Loucy (cell line): ENCODE measurements around the gene HNRNPDL.

Experiments used
- H2AFZ ChIP-seq: fragments of 200-600 bp; sonication (generic); 2 replicates; pipeline ENCODE4 v1.6.0; 2016; ENCODE audit warnings: antibody characterized with exemption, mild to moderate bottlenecking, low read length, moderate library complexity
- H3F3A ChIP-seq: fragments of 200-600 bp; 2 replicates; pipeline ENCODE4 v1.6.0; 2016; ENCODE audit warnings: antibody characterized with exemption, low read depth, mild to moderate bottlenecking
- H3K27me3 ChIP-seq: fragments of 200-600 bp; sonication (generic); 2 replicates; pipeline ENCODE4 v1.6.1; 2014; ENCODE audit warnings: low read length, mild to moderate bottlenecking; ENCODE audit not compliant: insufficient read depth, poor library complexity, severe bottlenecking
- H3K36me3 ChIP-seq: fragments of 200-600 bp; sonication (generic); 2 replicates; pipeline ENCODE4 v1.6.1; 2016; ENCODE audit warnings: low read length; ENCODE audit not compliant: insufficient read depth
- H3K4me1 ChIP-seq: fragments of 200-600 bp; sonication (generic); 2 replicates; pipeline ENCODE4 v1.5.1; 2014; ENCODE audit warnings: low read length, mild to moderate bottlenecking; ENCODE audit not compliant: insufficient read depth, poor library complexity, severe bottlenecking
- H3K4me2 ChIP-seq: fragments of 200-600 bp; sonication (generic); 2 replicates; pipeline ENCODE4 v1.6.0; 2014; ENCODE audit warnings: antibody characterized with exemption, low read length, low read depth, mild to moderate bottlenecking; ENCODE audit not compliant: poor library complexity, severe bottlenecking
- H3K4me3 ChIP-seq: fragments of 200-600 bp; sonication (generic); 2 replicates; pipeline ENCODE4 v1.5.1; 2014; ENCODE audit warnings: low read length, mild to moderate bottlenecking, mixed read lengths; ENCODE audit not compliant: poor library complexity, severe bottlenecking
- H3K79me2 ChIP-seq: fragments of 200-600 bp; sonication (generic); 2 replicates; pipeline ENCODE4 v1.6.1; 2014; ENCODE audit warnings: low read length; ENCODE audit not compliant: insufficient read depth
- H3K9ac ChIP-seq: fragments of 200-600 bp; sonication (generic); 2 replicates; pipeline ENCODE4 v1.6.0; 2014; ENCODE audit warnings: mild to moderate bottlenecking, low read depth, low read length, moderate library complexity; ENCODE audit not compliant: poor library complexity, severe bottlenecking
- H3K9me2 ChIP-seq: fragments of 200-600 bp; sonication (generic); replicated peaks from 2 replicates; pipeline ENCODE4 v1.6.1; 2016; ENCODE audit warnings: low read depth, low read length, mixed read lengths
- H3K9me3 ChIP-seq: fragments of 200-600 bp; sonication (generic); 2 replicates; pipeline ENCODE4 v1.6.1; 2014; ENCODE audit warnings: mild to moderate bottlenecking, antibody characterized with exemption, low read length, low read depth; ENCODE audit not compliant: insufficient read depth
- H4K20me1 ChIP-seq: fragments of 200-600 bp; sonication (generic); 2 replicates; pipeline ENCODE4 v1.6.0; 2014; ENCODE audit warnings: antibody characterized with exemption, low read length, mild to moderate bottlenecking; ENCODE audit not compliant: insufficient read depth, poor library complexity, severe bottlenecking
- CTCF ChIP-seq: fragments of 200-600 bp; sonication (generic); conservative IDR thresholded peaks from 2 replicates; pipeline ENCODE4 v1.5.1; 2014; ENCODE audit warnings: mild to moderate bottlenecking, antibody characterized with exemption, low read length
- EZH2phosphoT487 ChIP-seq: fragments of 200-600 bp; IDR thresholded peaks from 2 replicates; pipeline ENCODE4 v1.6.1; 2018; ENCODE audit warnings: antibody characterized with exemption, mild to moderate bottlenecking, moderate library complexity, borderline replicate concordance

HNRNPDL gene

GRCh38 chr4:82467471-82467870 is 37.2 kb upstream of the HNRNPDL start:
- TF ChIP-seq CTCF = no peak
- TF ChIP-seq EZH2phosphoT487 = no peak
- no peaks in the 10 kb centered on the region for H4K20me1 ChIP-seq
- H3K9me2 ChIP-seq = no peaks in the 10 kb centered on the region
- no peaks in the 10 kb centered on the region for H3K9me3 ChIP-seq
- peaks cover 10% of the 10 kb centered on the region; the same call in 1 of the 2 replicates for H3K36me3 ChIP-seq
- no peaks in the 10 kb centered on the region for H3K79me2 ChIP-seq
- no peaks in the 10 kb centered on the region for H3K4me1 ChIP-seq
- H3F3A ChIP-seq = no peaks in the 10 kb centered on the region
- no peaks in the 10 kb centered on the region for H3K27me3 ChIP-seq
- no peak overlapping the region for H2AFZ ChIP-seq
- no peak overlapping the region for H3K4me3 ChIP-seq
- no peak overlapping the region for H3K4me2 ChIP-seq
- no peak overlapping the region for H3K9ac ChIP-seq

GRCh38 chr4:82463221-82463620 is 33.0 kb upstream of the HNRNPDL start:
- Histone ChIP-seq H3K9ac (no peak overlapping the region), H3K9me2 (no peaks in the 10 kb centered on the region), H3K4me3 (no peak overlapping the region), H3K79me2 (no peaks in the 10 kb centered on the region), H2AFZ (no peak overlapping the region), H3K9me3 (no peaks in the 10 kb centered on the region), H3K27me3 (no peaks in the 10 kb centered on the region), H3K4me1 (no peaks in the 10 kb centered on the region), H3K4me2 (no peak overlapping the region), H3F3A (no peaks in the 10 kb centered on the region; the same call in 1 of the 2 replicates), H3K36me3 (peaks cover 50% of the 10 kb centered on the region), H4K20me1 (no peaks in the 10 kb centered on the region)
- TF ChIP-seq EZH2phosphoT487 = no peak
- TF ChIP-seq CTCF = no peak

- H3K79me2 ChIP-seq = no peaks in the 10 kb centered on the region
- H3K9me2 ChIP-seq = no peaks in the 10 kb centered on the region
- no peaks in the 10 kb centered on the region for H4K20me1 ChIP-seq
- no peak overlapping the region for H3K4me3 ChIP-seq
- TF ChIP-seq CTCF = peak; percentile 63
- TF ChIP-seq EZH2phosphoT487 = no peak
- no peaks in the 10 kb centered on the region for H3K27me3 ChIP-seq
- peaks cover 57% of the 10 kb centered on the region for H3K36me3 ChIP-seq
- H3K9me3 ChIP-seq = no peaks in the 10 kb centered on the region
- H3K4me1 ChIP-seq = no peaks in the 10 kb centered on the region
- H3K4me2 ChIP-seq = no peak overlapping the region
- H3K9ac ChIP-seq = no peak overlapping the region
- no peak overlapping the region for H2AFZ ChIP-seq
- H3F3A ChIP-seq = no peaks in the 10 kb centered on the region; the same call in 1 of the 2 replicates
Observed at GRCh38 chr4:82462415-82462831, 32.2 kb upstream of the HNRNPDL start.
